ENCODE measurements around the gene SLCO4A1.

Gene SLCO4A1

DNA sequence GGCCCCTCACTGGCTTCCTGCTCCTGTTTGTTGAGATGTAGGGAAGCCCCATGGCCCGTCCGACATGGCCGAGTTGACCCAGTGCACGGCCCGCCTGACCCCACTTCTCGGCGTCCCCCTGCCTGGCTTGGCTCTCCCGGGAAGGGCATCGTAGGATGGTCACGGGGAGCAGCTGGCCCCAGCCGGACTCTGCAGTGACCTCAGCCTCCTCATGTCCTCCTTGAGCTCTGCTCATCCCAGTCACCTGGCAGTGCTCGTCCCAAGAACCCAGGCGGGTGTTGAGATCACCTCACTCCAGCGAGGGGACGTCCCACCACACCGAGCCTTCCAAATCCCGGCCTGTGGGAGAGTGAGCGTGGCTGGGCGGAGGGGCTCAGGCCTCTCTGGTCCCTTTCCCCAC is 15.7 kb downstream of the SLCO4A1 start:
- TF ChIP-seq, protein P1, sequence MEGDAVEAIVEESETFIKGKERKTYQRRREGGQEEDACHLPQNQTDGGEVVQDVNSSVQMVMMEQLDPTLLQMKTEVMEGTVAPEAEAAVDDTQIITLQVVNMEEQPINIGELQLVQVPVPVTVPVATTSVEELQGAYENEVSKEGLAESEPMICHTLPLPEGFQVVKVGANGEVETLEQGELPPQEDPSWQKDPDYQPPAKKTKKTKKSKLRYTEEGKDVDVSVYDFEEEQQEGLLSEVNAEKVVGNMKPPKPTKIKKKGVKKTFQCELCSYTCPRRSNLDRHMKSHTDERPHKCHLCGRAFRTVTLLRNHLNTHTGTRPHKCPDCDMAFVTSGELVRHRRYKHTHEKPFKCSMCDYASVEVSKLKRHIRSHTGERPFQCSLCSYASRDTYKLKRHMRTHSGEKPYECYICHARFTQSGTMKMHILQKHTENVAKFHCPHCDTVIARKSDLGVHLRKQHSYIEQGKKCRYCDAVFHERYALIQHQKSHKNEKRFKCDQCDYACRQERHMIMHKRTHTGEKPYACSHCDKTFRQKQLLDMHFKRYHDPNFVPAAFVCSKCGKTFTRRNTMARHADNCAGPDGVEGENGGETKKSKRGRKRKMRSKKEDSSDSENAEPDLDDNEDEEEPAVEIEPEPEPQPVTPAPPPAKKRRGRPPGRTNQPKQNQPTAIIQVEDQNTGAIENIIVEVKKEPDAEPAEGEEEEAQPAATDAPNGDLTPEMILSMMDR (IDR thresholded peaks at IDR 0.05), result no peak
- Mint-ChIP-seq H3K27ac (no peak overlapping the region), H3K4me1 (peaks cover 22% of the 10 kb centered on the region), H3K9me3 (no peaks in the 10 kb centered on the region), H3K4me3 (no peak overlapping the region), H3K27me3 (ENCODE audit: low read depth, poor library complexity) (peaks cover 16% of the 10 kb centered on the region), H3K36me3 (ENCODE audit: low read depth) (no peaks in the 10 kb centered on the region)
- DNase-seq, result no peak

DNA sequence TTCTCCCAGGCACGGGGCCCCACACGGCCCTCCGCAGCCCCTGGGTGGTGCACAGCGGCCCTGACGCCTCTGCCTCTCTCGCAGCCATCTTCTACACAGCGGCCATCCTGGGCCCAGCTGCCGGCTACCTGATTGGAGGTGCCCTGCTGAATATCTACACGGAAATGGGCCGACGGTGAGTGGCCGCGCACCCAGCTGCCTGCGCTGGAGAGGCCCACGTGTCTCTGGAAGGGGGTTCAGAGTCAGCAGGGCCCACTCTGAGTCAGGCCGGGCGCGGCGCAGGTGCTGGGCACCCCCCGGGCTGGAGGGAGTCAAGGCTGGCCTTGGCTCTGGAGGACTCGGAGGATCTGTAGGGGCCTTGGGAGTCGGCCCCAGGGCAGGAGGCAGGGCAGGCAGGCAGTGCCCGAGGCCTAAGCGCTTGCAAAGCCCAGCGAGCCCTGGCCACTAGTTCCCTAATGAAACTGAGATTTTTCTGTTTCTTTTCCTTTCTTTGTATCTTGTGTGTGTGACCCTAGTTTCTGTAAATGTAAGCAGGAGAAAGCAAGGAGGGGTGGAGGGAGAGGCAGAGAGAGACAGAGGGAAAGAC is 16.4 kb downstream of the SLCO4A1 start:
- TF ChIP-seq, protein P1 (IDR thresholded peaks at IDR 0.05), result no peak
- no peaks in the 10 kb centered on the region for H3K9me3 Mint-ChIP-seq
- no peak overlapping the region for H3K27ac Mint-ChIP-seq
- no peaks in the 10 kb centered on the region for H3K36me3 Mint-ChIP-seq (ENCODE audit: low read depth)
- H3K4me3 Mint-ChIP-seq, result no peak overlapping the region
- no peak for DNase-seq
- H3K27me3 Mint-ChIP-seq (ENCODE audit: low read depth, poor library complexity), result peaks cover 11% of the 10 kb centered on the region
- peaks cover 30% of the 10 kb centered on the region for H3K4me1 Mint-ChIP-seq

DNA sequence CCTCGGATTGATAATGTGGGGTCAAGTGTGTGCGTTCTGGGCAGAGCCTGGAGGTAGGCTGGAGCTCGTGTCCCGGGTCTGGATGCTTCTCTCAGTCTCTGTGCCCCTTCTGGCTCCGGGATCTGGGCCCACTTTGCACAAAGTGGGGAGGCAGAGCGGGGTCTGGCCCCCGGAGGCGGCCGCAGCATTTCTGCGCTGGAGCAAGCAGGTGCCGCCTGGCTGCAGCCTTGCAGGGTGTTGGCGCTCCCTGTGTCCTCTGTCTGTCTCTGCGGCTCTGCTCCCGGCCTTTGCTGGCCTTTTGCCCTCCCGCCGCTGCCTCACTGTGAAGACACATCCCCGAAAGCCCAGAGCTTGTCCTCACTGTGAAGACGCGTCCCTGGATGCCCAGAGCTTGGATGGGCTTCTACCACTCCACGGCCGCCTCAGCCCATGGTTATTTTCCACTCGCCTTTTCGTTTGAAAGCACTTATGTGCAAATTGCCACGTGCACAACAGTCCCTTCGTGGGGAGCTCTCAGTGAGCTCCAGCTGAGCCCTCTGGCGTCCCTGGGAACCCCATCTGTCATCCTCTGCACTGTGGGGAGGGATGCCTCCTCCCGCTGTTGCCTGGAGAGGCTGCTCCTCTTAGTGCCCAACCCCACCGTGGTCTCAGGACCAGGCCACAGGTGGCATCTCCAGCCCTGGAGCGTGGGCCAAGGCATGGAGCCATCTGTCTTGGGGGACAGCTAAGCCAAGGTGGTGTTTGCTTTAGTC is 17.4 kb downstream of the SLCO4A1 start:
- TF ChIP-seq, protein P1 (IDR thresholded peaks at IDR 0.05), result no peak
- Mint-ChIP-seq H3K36me3 (ENCODE audit: low read depth) (no peaks in the 10 kb centered on the region), H3K9me3 (no peaks in the 10 kb centered on the region), H3K27ac (no peak overlapping the region), H3K4me1 (peaks cover 30% of the 10 kb centered on the region), H3K4me3 (no peak overlapping the region), H3K27me3 (ENCODE audit: low read depth, poor library complexity) (peaks cover 6% of the 10 kb centered on the region)
- DNase-seq, result no peak

DNA sequence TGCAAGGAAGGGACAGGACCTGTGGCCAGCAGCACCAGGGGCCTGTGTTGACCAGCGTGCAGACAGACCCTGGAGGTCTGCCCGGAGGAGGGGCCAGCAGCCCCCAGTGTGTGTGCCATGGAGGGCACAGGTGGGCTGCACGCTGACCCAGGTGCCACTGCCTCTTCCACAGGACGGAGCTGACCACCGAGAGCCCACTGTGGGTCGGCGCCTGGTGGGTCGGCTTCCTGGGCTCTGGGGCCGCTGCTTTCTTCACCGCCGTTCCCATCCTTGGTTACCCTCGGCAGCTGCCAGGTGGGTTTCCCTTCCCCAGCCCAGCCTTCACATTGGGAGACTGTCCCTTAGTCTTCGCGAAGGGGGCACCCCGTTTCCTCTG is 17.9 kb downstream of the SLCO4A1 start:
- H3K27ac Mint-ChIP-seq, result no peak overlapping the region
- no peaks in the 10 kb centered on the region for H3K36me3 Mint-ChIP-seq (ENCODE audit: low read depth)
- DNase-seq, result no peak
- no peak overlapping the region for H3K4me3 Mint-ChIP-seq
- peaks cover 30% of the 10 kb centered on the region for H3K4me1 Mint-ChIP-seq
- peaks cover 6% of the 10 kb centered on the region for H3K27me3 Mint-ChIP-seq (ENCODE audit: low read depth, poor library complexity)
- TF ChIP-seq, protein P1 (IDR thresholded peaks at IDR 0.05), result no peak
- no peaks in the 10 kb centered on the region for H3K9me3 Mint-ChIP-seq

DNA sequence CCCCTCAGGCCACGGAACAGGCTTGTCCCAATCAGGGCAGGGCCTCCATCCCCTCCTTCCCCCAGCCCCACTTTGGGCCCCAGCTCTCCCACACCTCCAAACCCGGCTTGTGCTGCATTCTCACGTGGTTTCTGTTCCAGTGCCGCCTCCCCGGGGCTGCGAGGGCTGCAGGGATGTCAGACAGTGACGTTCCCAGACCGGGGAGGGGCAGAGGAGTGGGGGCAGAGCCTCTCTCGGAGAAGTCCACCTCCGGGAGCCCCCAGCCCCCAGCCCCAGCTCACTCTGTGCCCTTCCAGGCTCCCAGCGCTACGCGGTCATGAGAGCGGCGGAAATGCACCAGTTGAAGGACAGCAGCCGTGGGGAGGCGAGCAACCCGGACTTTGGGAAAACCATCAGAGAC is 18.5 kb downstream of the SLCO4A1 start:
- Mint-ChIP-seq H3K9me3 (no peaks in the 10 kb centered on the region), H3K4me1 (peaks cover 30% of the 10 kb centered on the region), H3K27ac (no peak overlapping the region), H3K4me3 (no peak overlapping the region), H3K36me3 (ENCODE audit: low read depth) (no peaks in the 10 kb centered on the region), H3K27me3 (ENCODE audit: low read depth, poor library complexity) (peaks cover 6% of the 10 kb centered on the region)
- no peak for DNase-seq
- TF ChIP-seq, protein P1 (IDR thresholded peaks at IDR 0.05), result no peak

DNA sequence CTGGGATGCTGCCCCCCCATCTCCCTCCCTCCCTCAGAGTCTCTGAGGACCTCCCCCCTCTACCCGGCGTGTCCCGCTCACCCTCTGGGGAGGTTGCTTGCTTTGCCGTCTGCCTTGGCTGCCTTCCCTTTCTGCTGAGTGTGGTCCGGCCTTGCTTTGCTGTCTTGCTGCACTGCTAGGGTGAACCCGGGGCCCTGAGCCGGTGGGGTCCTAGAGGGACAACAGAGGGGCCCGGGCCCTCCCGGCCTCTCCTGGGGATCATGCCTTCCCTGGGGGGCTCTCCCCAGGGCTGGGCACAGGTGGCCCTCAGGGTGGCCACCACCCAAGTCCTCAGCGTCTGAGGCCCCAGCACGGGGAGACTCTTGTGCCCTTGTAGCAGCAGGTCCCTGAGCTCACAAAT is 19.3 kb downstream of the SLCO4A1 start:
- H3K9me3 Mint-ChIP-seq, result no peaks in the 10 kb centered on the region
- no peak for DNase-seq
- H3K4me1 Mint-ChIP-seq, result peaks cover 30% of the 10 kb centered on the region
- no peaks in the 10 kb centered on the region for H3K36me3 Mint-ChIP-seq (ENCODE audit: low read depth)
- H3K27me3 Mint-ChIP-seq (ENCODE audit: low read depth, poor library complexity), result peaks cover 10% of the 10 kb centered on the region
- H3K4me3 Mint-ChIP-seq, result no peak overlapping the region
- TF ChIP-seq, protein P1 (IDR thresholded peaks at IDR 0.05), result no peak
- H3K27ac Mint-ChIP-seq, result no peak overlapping the region
